Kidney (tissue), 14 donors: ENCODE measurements around the gene ZNF222. TPM values are rescaled to one million over a fixed set of nuclear protein-coding genes. Genes with fewer than 3 reads are reported as not detected.

ENCODE experiments used
- DNase-seq, 5 donors: peaks; one replicate each; pipeline ENCODE4 v3.0.0-alpha.2; 2013 to 2020
- FAIRE-seq: peaks from 2 replicates; lab custom pipeline; 2012; peaks lifted over from hg19 to GRCh38; lab: Jason Lieb, UNC
- H3K27ac ChIP-seq, 2 donors: one replicate each; pipeline ENCODE4 v1.7.0; 2013; ENCODE audit warnings: low read depth in 2 of 2, low read length in 2 of 2, inconsistent platforms in 1 of 2
- H3K27me3 ChIP-seq: one replicate; pipeline ENCODE4 v1.7.1; 2013; ENCODE audit warnings: low read length, inconsistent platforms; ENCODE audit not compliant: control insufficient read depth, insufficient read depth
- H3K36me3 ChIP-seq, 3 donors: one replicate each; pipeline versions ENCODE4 v1.7.0 to v1.7.1; 2013; ENCODE audit warnings: low read length in 3 of 3, control low read depth in 1 of 3, inconsistent platforms in 1 of 3; ENCODE audit not compliant: insufficient read depth in 3 of 3, control insufficient read depth in 2 of 3
- H3K4me1 ChIP-seq, 3 donors: one replicate each; pipeline versions ENCODE4 v1.7.0 to v1.7.1; 2013; ENCODE audit warnings: low read length in 3 of 3, inconsistent platforms in 1 of 3, low read depth in 1 of 3; ENCODE audit not compliant: control insufficient read depth in 2 of 3, insufficient read depth in 2 of 3
- H3K4me3 ChIP-seq, 3 donors: one replicate each; pipeline versions ENCODE4 v1.7.0 to v1.8.1; 2013; ENCODE audit warnings: low read length in 3 of 3, control low read depth in 1 of 3, inconsistent platforms in 1 of 3
- H3K9ac ChIP-seq, 3 donors: one replicate each; pipeline versions ENCODE4 v1.7.0 to v1.7.1; 2013; ENCODE audit warnings: low read length in 3 of 3, control low read depth in 1 of 3, inconsistent platforms in 1 of 3
- H3K9me3 ChIP-seq, 3 donors: one replicate each; pipeline versions ENCODE4 v1.7.0 to v1.7.1; 2013; ENCODE audit warnings: low read length in 3 of 3, control low read depth in 1 of 3, inconsistent platforms in 1 of 3; ENCODE audit not compliant: control insufficient read depth in 2 of 3, insufficient read depth in 1 of 3
- intact Hi-C: fragments of 100-400 bp; cut with DNase I; formaldehyde crosslinking; loops from one replicate; pipeline ENCODE4 v1.11.1; 2022
- polyA plus RNA-seq: library from polyadenylated mRNA; stranded (reverse); fragments of 350-450 nt; fragmentation: Illumina TruSeq; extraction: RNeasy Lipid Tissue Mini Kit (QIAGEN cat#74804); gene quantifications from one replicate; pipeline ENCODE4 v1.2.3, GENCODE V29; 2014; ENCODE audit warnings: low read depth, low replicate concordance; ENCODE audit not compliant: insufficient read depth
- total RNA-seq: library from RNA; stranded (reverse); fragmentation: NEBNext Ultra II Directional; extraction: Animal tissue kit (Norgen Biotek cat#: 25700); gene quantifications from one replicate; pipeline ENCODE4 v1.2.1, GENCODE V29; 2021
- TF ChIP-seq, protein P1 (sequence below): IDR thresholded peaks from 3 replicates; pipeline ENCODE4 v1.5.1; 2012; ENCODE audit warnings: mild to moderate bottlenecking, moderate library complexity, borderline replicate concordance; ENCODE audit not compliant: insufficient read depth; ENCODE audit errors: extremely low read depth
- donor health status: control.
- donor health status: control.
- donor health status: control.
- donor health status: control.
- donor health status: control.
- donor health status: DM: yes; HTN: yes; CAD: no.
- donor health status: Normal renal cell carcinoma (clear cell type).

The ZNF222 gene
- total and polyA plus RNA-seq, 2 donors from 2014 or later = 3.9 to 4.5 TPM

GRCh38 chr19:44032001-44032610 is 6.9 kb downstream of the ZNF222 start:
- no peaks in the 10 kb centered on the region for H3K27me3 ChIP-seq
- DNase-seq (no peak), FAIRE-seq (no peak)
- no peaks in the 10 kb centered on the region for H3K4me1 ChIP-seq
- H3K9ac ChIP-seq = no peak overlapping the region
- intact Hi-C loops = no loop called here
- H3K4me3 ChIP-seq = peak overlapping the region in 1 of 3 donors; percentile 8
- TF ChIP-seq, protein P1, sequence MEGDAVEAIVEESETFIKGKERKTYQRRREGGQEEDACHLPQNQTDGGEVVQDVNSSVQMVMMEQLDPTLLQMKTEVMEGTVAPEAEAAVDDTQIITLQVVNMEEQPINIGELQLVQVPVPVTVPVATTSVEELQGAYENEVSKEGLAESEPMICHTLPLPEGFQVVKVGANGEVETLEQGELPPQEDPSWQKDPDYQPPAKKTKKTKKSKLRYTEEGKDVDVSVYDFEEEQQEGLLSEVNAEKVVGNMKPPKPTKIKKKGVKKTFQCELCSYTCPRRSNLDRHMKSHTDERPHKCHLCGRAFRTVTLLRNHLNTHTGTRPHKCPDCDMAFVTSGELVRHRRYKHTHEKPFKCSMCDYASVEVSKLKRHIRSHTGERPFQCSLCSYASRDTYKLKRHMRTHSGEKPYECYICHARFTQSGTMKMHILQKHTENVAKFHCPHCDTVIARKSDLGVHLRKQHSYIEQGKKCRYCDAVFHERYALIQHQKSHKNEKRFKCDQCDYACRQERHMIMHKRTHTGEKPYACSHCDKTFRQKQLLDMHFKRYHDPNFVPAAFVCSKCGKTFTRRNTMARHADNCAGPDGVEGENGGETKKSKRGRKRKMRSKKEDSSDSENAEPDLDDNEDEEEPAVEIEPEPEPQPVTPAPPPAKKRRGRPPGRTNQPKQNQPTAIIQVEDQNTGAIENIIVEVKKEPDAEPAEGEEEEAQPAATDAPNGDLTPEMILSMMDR = no peak
- H3K9me3 ChIP-seq = peaks cover 9 to 71% (median 45%) of the 10 kb centered on the region in 3 donors
- no peak overlapping the region for H3K27ac ChIP-seq
- H3K36me3 ChIP-seq = peaks cover 24 to 38% (median 32%) of the 10 kb centered on the region in 3 donors

DNA sequence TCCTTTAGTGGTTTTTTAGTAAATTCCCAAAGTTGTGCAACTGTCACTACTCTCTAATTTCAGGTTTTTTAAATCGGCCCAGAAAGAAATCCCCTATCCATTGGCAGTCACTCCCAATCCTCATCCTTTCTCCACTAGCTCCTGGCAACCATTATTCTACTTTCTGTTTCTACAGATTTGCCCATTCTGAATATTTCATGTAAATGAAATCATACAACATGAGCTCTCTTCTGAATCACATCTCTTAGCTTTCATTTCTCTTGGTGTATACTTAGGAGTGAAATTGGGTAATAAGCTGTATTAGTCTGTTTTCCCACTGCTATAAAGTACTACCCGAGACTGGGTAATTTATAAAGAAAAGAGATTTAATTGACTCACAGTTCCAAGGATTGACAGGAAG is 17.0 kb downstream of the ZNF222 start:
- FAIRE-seq = no peak
- H3K9me3 ChIP-seq = peaks cover 0 to 17% (median 10%) of the 10 kb centered on the region in 3 donors
- no peak for DNase-seq
- H3K27me3 ChIP-seq = no peaks in the 10 kb centered on the region
- H3K4me1 ChIP-seq = no peaks in the 10 kb centered on the region
- no peak overlapping the region for H3K4me3 ChIP-seq
- H3K9ac ChIP-seq = no peak overlapping the region
- no peak overlapping the region for H3K27ac ChIP-seq
- TF ChIP-seq, protein P1 = no peak
- intact Hi-C loops = no loop called here
- H3K36me3 ChIP-seq = no peaks in the 10 kb centered on the region

DNA sequence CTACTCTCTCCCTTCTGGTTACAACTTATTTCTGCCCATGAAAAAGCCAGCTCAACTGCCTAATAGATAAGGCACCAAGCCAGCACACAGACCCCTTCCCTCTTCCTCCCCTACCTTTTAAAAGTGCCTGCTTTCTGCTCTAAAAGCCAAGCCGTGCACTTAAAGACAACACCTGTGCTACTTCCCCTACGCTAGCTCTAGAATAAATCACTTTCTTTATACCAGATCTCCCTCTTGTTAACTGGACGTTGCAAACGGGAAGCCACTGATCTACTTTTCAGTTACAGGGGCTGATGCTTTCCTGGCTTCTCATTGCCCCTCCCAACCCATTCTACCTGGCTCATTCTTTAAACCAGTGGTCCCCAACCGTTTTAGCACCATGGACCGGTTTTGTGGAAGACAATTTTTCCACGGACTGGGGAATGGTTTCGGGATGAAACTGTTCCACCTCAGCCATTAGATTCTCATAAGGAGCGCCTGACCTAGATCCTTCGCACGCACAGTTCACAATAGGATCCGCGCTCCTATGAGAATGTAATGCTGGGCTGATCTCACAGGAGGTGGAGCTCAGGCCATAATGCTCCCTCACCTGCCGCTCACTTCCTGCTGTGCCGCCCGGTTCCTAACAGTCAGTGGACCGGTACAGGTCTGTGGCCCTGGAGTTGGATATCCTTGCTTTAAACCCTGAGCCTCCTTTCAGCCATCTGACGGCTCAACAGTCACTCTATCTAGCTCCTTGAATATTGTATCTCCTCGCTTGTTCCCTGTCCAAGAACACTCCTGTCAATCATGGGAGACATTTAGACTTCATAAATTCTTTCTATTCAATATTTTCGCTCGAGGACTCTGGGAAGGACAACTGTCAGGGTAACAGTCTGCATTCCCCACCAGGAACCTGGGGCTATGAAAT is 25.8 kb downstream of the ZNF222 start:
- no peaks in the 10 kb centered on the region for H3K27me3 ChIP-seq
- peaks cover 0 to 6% (median 0%) of the 10 kb centered on the region in 3 donors for H3K9me3 ChIP-seq
- H3K4me3 ChIP-seq = peak overlapping the region; percentile 97 to 99 (median 99)
- H3K36me3 ChIP-seq = peaks cover 0 to 3% (median 2%) of the 10 kb centered on the region in 3 donors
- peaks cover 0 to 11% (median 7%) of the 10 kb centered on the region in 3 donors for H3K4me1 ChIP-seq
- TF ChIP-seq, protein P1 = no peak
- FAIRE-seq (no peak), DNase-seq (peak in 4 of 5 donors; percentile 3 to 46 (median 27))
- H3K9ac ChIP-seq = peak overlapping the region; percentile 29 to 97 (median 38)
- H3K27ac ChIP-seq = peak overlapping the region; percentile 18 to 59
- intact Hi-C loops = no loop called here
